Hepatocyte (in vitro differentiated cells): ENCODE measurements around the gene ACBD3.

Experiments
- EZH2 ChIP-seq: fragments of 200-600 bp; sonication (generic); IDR thresholded peaks from 2 replicates; pipeline ENCODE4 v1.6.1; 2016; ENCODE audit warnings: antibody characterized with exemption, mild to moderate bottlenecking, borderline replicate concordance
- EZH2phosphoT487 ChIP-seq: fragments of 200-600 bp; sonication (generic); IDR thresholded peaks from one replicate; pipeline ENCODE4 v1.6.1; 2018; ENCODE audit warnings: antibody characterized with exemption, mild to moderate bottlenecking, low read depth, moderate library complexity; ENCODE audit not compliant: unreplicated experiment, severe bottlenecking
- TF ChIP-seq, protein P1 (sequence below): fragments of 200-600 bp; sonication (generic); IDR thresholded peaks from 2 replicates; pipeline ENCODE4 v1.5.1; 2016; ENCODE audit warnings: antibody characterized with exemption, mild to moderate bottlenecking; ENCODE audit not compliant: poor library complexity

DNA sequence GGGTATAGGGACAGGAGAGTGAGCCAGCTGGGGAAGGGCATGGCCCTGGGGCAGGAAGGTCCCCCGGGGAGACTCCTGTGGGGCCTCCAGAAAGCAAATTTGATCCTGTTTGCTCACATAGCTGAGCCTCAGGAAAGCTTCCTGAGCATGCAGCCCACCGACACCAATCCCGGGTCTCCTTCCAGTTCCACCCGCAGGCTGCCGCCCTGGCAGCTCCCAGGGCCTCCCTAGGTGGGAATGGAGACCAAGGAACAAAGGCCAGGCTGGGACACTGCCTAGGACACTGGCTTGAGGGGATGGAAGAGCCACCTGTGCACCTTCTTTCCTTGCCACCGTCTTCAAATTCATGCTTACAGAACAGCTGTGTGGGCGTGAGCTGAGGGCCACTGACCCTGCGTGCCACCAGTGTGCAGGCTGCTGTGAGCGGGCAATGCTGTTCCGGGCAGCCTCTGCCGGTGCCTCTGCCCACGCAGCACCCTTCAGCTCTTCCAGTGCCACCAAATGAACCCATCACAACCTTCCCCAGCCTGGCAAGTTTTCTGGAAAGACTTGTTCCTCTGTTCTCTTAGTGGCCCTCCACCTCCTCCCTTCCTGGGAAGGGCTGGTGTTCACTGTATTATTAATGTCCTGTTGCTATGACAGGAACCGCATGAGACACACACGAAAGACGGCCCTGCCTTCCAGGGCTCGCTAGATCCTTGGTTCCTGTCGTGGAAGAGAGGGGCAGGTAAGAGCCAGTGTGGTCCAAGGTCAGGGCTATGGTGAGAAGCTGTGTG is 53.6 kb downstream of the ACBD3 start:
- TF ChIP-seq EZH2phosphoT487: no peak
- TF ChIP-seq, protein P1, sequence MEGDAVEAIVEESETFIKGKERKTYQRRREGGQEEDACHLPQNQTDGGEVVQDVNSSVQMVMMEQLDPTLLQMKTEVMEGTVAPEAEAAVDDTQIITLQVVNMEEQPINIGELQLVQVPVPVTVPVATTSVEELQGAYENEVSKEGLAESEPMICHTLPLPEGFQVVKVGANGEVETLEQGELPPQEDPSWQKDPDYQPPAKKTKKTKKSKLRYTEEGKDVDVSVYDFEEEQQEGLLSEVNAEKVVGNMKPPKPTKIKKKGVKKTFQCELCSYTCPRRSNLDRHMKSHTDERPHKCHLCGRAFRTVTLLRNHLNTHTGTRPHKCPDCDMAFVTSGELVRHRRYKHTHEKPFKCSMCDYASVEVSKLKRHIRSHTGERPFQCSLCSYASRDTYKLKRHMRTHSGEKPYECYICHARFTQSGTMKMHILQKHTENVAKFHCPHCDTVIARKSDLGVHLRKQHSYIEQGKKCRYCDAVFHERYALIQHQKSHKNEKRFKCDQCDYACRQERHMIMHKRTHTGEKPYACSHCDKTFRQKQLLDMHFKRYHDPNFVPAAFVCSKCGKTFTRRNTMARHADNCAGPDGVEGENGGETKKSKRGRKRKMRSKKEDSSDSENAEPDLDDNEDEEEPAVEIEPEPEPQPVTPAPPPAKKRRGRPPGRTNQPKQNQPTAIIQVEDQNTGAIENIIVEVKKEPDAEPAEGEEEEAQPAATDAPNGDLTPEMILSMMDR: no peak
- no peak for TF ChIP-seq EZH2
